ENCODE data around the gene CHRNA3. TPM values are rescaled to one million over a fixed set of nuclear protein-coding genes. Genes with fewer than 3 reads are reported as not detected.

The CHRNA3 gene
- total RNA-seq, 1 donor from 2014 or later, result not detected

GRCh38 chr15:78603467-78603866 lies 17.3 kb downstream of the CHRNA3 start:
- Mint-ChIP-seq H3K27me3 (peaks cover 11% of the 10 kb centered on the region), H3K4me1 (no peaks in the 10 kb centered on the region), H3K9me3 (no peaks in the 10 kb centered on the region), H3K27ac (no peak overlapping the region), H3K36me3 (ENCODE audit: low read depth) (no peaks in the 10 kb centered on the region), H3K4me3 (no peak overlapping the region)
- TF ChIP-seq CTCF (IDR thresholded peaks at IDR 0.05), result no peak
- no peak for DNase-seq
- ATAC-seq (ENCODE audit: low read depth), result no peak
- POLR2A ChIA-PET, result no interaction called here
- intact Hi-C loops (cut with micrococcal nuclease), result no loop called here
- CTCF ChIA-PET, result no interaction called here

- intact Hi-C loops (cut with micrococcal nuclease), result no loop called here
- H3K4me1 Mint-ChIP-seq, result no peaks in the 10 kb centered on the region
- no peaks in the 10 kb centered on the region for H3K36me3 Mint-ChIP-seq (ENCODE audit: low read depth)
- CTCF ChIA-PET, result no interaction called here
- POLR2A ChIA-PET, result no interaction called here
- ATAC-seq (ENCODE audit: low read depth) (no peak), DNase-seq (no peak)
- H3K27me3 Mint-ChIP-seq, result peaks cover 7% of the 10 kb centered on the region
- H3K4me3 Mint-ChIP-seq, result no peak overlapping the region
- no peaks in the 10 kb centered on the region for H3K9me3 Mint-ChIP-seq
- no peak overlapping the region for H3K27ac Mint-ChIP-seq
- TF ChIP-seq CTCF (IDR thresholded peaks at IDR 0.05), result no peak
These were observed 21.6 kb downstream of the CHRNA3 start for GRCh38 chr15:78599189-78599588.

DNA sequence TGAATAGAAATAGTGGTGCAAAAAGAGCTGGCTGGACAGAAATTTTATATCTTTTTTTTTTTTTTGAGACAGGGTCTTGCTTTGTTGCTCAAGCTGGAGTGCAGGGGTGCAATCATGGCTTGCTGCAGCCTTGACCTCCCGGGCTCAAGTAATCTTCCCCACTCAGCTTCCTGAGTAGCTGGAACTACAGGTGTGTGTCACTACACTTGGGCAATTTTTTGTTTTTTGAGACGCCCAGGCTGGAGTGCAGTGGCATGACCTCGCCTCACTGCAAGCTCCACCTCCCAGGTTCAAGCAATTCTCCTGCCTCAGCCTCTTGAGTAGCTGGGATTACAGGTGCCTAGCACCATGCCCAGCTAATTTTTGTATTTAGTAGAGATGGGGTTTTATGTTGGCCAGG lies 22.4 kb downstream of the CHRNA3 start:
- Mint-ChIP-seq H3K27me3 (peaks cover 3% of the 10 kb centered on the region), H3K9me3 (no peaks in the 10 kb centered on the region), H3K4me3 (no peak overlapping the region), H3K27ac (no peak overlapping the region), H3K36me3 (ENCODE audit: low read depth) (no peaks in the 10 kb centered on the region), H3K4me1 (no peaks in the 10 kb centered on the region)
- no peak for TF ChIP-seq CTCF (IDR thresholded peaks at IDR 0.05)
- intact Hi-C loops (cut with micrococcal nuclease), result no loop called here
- ATAC-seq (ENCODE audit: low read depth), result no peak
- no peak for DNase-seq
- ChIA-PET CTCF (no interaction called here), POLR2A (no interaction called here)

- intact Hi-C loops (cut with micrococcal nuclease), result no loop called here
- CTCF ChIA-PET, result no interaction called here
These were observed 23.2 kb downstream of the CHRNA3 start for GRCh38 chr15:78597583-78597982.

DNA sequence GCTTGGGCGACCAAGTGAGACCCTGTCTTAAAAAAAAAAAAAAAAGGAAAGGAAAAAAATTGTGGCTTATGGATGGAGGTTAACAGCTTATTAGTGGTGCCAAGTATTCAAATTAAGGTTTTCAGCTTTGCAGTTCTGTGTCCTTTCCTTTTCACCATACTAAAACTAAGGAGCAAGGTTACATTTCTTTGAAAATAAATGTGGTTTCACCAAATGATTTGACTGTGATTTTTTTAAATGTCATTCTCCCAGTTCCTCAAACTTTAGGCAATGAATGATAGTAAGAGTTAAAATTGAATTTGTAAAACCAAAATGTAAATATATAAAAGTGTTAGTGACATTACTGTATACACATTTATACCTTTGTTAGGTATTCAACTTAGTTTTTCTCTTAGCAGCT lies 45.9 kb downstream of the CHRNA3 start:
- intact Hi-C loops (cut with micrococcal nuclease), result no loop called here
- Mint-ChIP-seq H3K27ac (no peak overlapping the region), H3K27me3 (no peaks in the 10 kb centered on the region), H3K9me3 (no peaks in the 10 kb centered on the region), H3K36me3 (ENCODE audit: low read depth) (no peaks in the 10 kb centered on the region), H3K4me3 (no peak overlapping the region), H3K4me1 (peaks cover 3% of the 10 kb centered on the region)
- DNase-seq (no peak), ATAC-seq (ENCODE audit: low read depth) (no peak)
- no peak for TF ChIP-seq CTCF (IDR thresholded peaks at IDR 0.05)
- POLR2A ChIA-PET, result no interaction called here
- CTCF ChIA-PET, result no interaction called here

More at GRCh38 chr15:78597583-78597982, 23.2 kb downstream of the CHRNA3 start:
- POLR2A ChIA-PET, result no interaction called here
- H3K4me3 Mint-ChIP-seq, result no peak overlapping the region
- TF ChIP-seq CTCF (IDR thresholded peaks at IDR 0.05), result no peak
- H3K27ac Mint-ChIP-seq, result no peak overlapping the region
- no peaks in the 10 kb centered on the region for H3K4me1 Mint-ChIP-seq
- H3K36me3 Mint-ChIP-seq (ENCODE audit: low read depth), result no peaks in the 10 kb centered on the region
- no peak for ATAC-seq (ENCODE audit: low read depth)
- H3K9me3 Mint-ChIP-seq, result no peaks in the 10 kb centered on the region
- no peaks in the 10 kb centered on the region for H3K27me3 Mint-ChIP-seq
- DNase-seq, result no peak

All from activated B cell treated with CpG ODN at 0.5 μM for 24 hours (primary cell).